Ishikawa (cell line): ENCODE results near the gene IL3RA.

ENCODE experiments used
- CREB1 ChIP-seq: IDR thresholded peaks from 2 replicates; pipeline ENCODE4 v1.6.1; 2012; ENCODE audit warnings: low read depth
- EP300 ChIP-seq: IDR thresholded peaks from 2 replicates; pipeline ENCODE4 v1.6.1; 2012; ENCODE audit warnings: borderline replicate concordance
- TF ChIP-seq, protein P1 (sequence below): IDR thresholded peaks from 2 replicates; pipeline ENCODE4 v1.6.1; 2012

DNA sequence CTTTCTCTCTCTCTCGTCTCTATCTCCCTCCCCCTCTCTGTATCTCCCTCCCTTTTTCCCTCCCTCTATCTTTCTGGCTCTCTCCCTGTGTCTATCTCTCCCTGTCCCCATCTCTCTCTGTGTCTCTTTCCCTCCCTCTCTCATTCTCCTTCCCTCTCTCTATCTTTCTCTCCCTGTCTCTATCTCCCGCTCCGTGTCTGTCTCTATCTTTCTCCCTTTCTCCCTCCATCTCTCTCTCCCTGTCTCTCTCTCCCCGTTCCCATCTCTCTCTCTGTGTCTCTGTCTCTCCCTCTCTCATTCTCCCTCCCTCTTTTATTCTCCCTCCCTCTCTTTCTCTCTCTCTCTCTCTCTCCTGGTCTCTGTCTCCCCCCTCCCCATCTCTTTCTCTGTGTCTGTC is 22.9 kb downstream of the IL3RA start:
- TF ChIP-seq CREB1 (no peak), EP300 (no peak)
- TF ChIP-seq, protein P1, sequence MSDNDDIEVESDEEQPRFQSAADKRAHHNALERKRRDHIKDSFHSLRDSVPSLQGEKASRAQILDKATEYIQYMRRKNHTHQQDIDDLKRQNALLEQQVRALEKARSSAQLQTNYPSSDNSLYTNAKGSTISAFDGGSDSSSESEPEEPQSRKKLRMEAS: no peak
